ENCODE results near the gene PGLYRP1.

- TF ChIP-seq, protein P1, sequence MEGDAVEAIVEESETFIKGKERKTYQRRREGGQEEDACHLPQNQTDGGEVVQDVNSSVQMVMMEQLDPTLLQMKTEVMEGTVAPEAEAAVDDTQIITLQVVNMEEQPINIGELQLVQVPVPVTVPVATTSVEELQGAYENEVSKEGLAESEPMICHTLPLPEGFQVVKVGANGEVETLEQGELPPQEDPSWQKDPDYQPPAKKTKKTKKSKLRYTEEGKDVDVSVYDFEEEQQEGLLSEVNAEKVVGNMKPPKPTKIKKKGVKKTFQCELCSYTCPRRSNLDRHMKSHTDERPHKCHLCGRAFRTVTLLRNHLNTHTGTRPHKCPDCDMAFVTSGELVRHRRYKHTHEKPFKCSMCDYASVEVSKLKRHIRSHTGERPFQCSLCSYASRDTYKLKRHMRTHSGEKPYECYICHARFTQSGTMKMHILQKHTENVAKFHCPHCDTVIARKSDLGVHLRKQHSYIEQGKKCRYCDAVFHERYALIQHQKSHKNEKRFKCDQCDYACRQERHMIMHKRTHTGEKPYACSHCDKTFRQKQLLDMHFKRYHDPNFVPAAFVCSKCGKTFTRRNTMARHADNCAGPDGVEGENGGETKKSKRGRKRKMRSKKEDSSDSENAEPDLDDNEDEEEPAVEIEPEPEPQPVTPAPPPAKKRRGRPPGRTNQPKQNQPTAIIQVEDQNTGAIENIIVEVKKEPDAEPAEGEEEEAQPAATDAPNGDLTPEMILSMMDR (IDR thresholded peaks at IDR 0.05), result no peak
- TF ChIP-seq MXI1 (IDR thresholded peaks at IDR 0.05; ENCODE audit: low read depth, low read length) (no peak), GABPA (IDR thresholded peaks at IDR 0.05; ENCODE audit: low read depth) (no peak), POLR2AphosphoS5 (IDR thresholded peaks at IDR 0.05; ENCODE audit: low read depth, low read length) (no peak), REST (IDR thresholded peaks at IDR 0.05; ENCODE audit: low read depth, low read length) (no peak), CHD2 (IDR thresholded peaks at IDR 0.05; ENCODE audit: low read length, partially characterized antibody) (no peak), SIN3A (IDR thresholded peaks at IDR 0.05; ENCODE audit: borderline replicate concordance, low read depth, low read length) (no peak), SMC3 (IDR thresholded peaks at IDR 0.05; ENCODE audit: low read depth, low read length) (no peak), YY1 (IDR thresholded peaks at IDR 0.05; ENCODE audit: low read depth) (no peak)
- TF ChIP-seq, protein P2, sequence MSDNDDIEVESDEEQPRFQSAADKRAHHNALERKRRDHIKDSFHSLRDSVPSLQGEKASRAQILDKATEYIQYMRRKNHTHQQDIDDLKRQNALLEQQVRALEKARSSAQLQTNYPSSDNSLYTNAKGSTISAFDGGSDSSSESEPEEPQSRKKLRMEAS (IDR thresholded peaks at IDR 0.05; ENCODE audit: low read depth), result no peak
These were observed 17.3 kb upstream of the PGLYRP1 start for GRCh38 chr19:46040125-46040524.
